Measurements from ENCODE around the gene TRIM22.
"Not testable (repeated sequence)": the region's sequence is repeated elsewhere in the genome, so short reads cannot be mapped to it uniquely, and the experiment has no call there.

The TRIM22 gene

GRCh38 chr11:5689551-5689983 is at the start of gene TRIM22:
TRIM22 (plus strand) TSS chr11:5689790; CDS start chr11:5696233, 6,443 bp downstream.
- peak; percentile 20 to 61 for DNase-seq

GRCh38 chr11:5639953-5640352 is 49.6 kb upstream of the TRIM22 start:
- DNase-seq: no peak

GRCh38 chr11:5643585-5643984 is 46.0 kb upstream of the TRIM22 start:
- no peak for DNase-seq

- no peak for DNase-seq
These were observed 43.5 kb upstream of the TRIM22 start for GRCh38 chr11:5646139-5646538.

- DNase-seq: no peak
These were observed 34.1 kb upstream of the TRIM22 start for GRCh38 chr11:5655474-5655873.

GRCh38 chr11:5656956-5657355 is 32.6 kb upstream of the TRIM22 start:
- not testable (repeated sequence) for DNase-seq

GRCh38 chr11:5658318-5658717 is 31.3 kb upstream of the TRIM22 start:
- no peak for DNase-seq

GRCh38 chr11:5663511-5663910 is 26.1 kb upstream of the TRIM22 start:
- no peak for DNase-seq

- DNase-seq: no peak
These were observed 24.5 kb upstream of the TRIM22 start for GRCh38 chr11:5665051-5665570.

- DNase-seq: no peak
These were observed 23.7 kb upstream of the TRIM22 start for GRCh38 chr11:5665746-5666401.

- DNase-seq: no peak
These were observed 23.2 kb upstream of the TRIM22 start for GRCh38 chr11:5666402-5666793.

- no peak for DNase-seq
These were observed 17.8 kb upstream of the TRIM22 start for GRCh38 chr11:5671831-5672230.

- no peak for DNase-seq
These were observed 15.2 kb upstream of the TRIM22 start for GRCh38 chr11:5674391-5674790.

- no peak for DNase-seq
These were observed 9.8 kb upstream of the TRIM22 start for GRCh38 chr11:5679811-5680210.

GRCh38 chr11:5682890-5683441 is 6.6 kb upstream of the TRIM22 start:
- not testable (repeated sequence) for DNase-seq

GRCh38 chr11:5683620-5684019 is 6.0 kb upstream of the TRIM22 start:
- peak in 1 of 2 experiments; percentile 57 for DNase-seq

- no peak for DNase-seq
These were observed 5.4 kb upstream of the TRIM22 start for GRCh38 chr11:5684036-5684645.

- DNase-seq: peak; percentile 67 to 85
These were observed 4.8 kb upstream of the TRIM22 start, which contains the start of gene TRIM5 for GRCh38 chr11:5684646-5685362. TRIM5 (minus strand) TSS chr11:5685074; CDS start chr11:5680177, 4,897 bp downstream.

- DNase-seq: no peak
These were observed 3.2 kb upstream of the TRIM22 start for GRCh38 chr11:5686426-5686825.

GRCh38 chr11:5688482-5688881 is 1.1 kb upstream of the TRIM22 start:
- DNase-seq: no peak

- DNase-seq: no peak
These were observed 626 bp downstream of the TRIM22 start for GRCh38 chr11:5690216-5690615.

- no peak for DNase-seq
These were observed 1.1 kb downstream of the TRIM22 start for GRCh38 chr11:5690736-5691135.

- not testable (repeated sequence) for DNase-seq
These were observed 1.8 kb downstream of the TRIM22 start for GRCh38 chr11:5691238-5691963.
